DND-41 (cell line): Measurements from ENCODE around the gene CEMIP.

Experiments
- ATAC-seq: fragments of 200-7000 bp; cut with Tn5 transposase; 3 replicates; pipeline ENCODE4 v1.9.1; 2021; ENCODE audit warnings: low read depth; ENCODE audit not compliant: insufficient read depth
- DNase-seq: peaks from one replicate; pipeline ENCODE4 v3.0.0-alpha.2; 2020
- H2AFZ ChIP-seq: 2 replicates; pipeline ENCODE4 v1.6.0; 2012; ENCODE audit warnings: low read depth, low read length
- H3K27ac ChIP-seq: 2 replicates; pipeline ENCODE4 v1.5.1; 2012; ENCODE audit warnings: low read length, inconsistent platforms
- H3K27me3 ChIP-seq: fragments of 200-600 bp; sonication (generic); 2 replicates; pipeline ENCODE4 v1.6.0; 2012; ENCODE audit warnings: low read length, mild to moderate bottlenecking, inconsistent platforms; ENCODE audit not compliant: insufficient read depth, poor library complexity
- H3K36me3 ChIP-seq: 2 replicates; pipeline ENCODE4 v1.5.1; 2012; ENCODE audit warnings: low read length, inconsistent platforms; ENCODE audit not compliant: insufficient read depth
- H3K4me1 ChIP-seq: 2 replicates; pipeline ENCODE4 v1.5.1; 2012; ENCODE audit warnings: mild to moderate bottlenecking, low read length; ENCODE audit not compliant: insufficient read depth
- H3K4me2 ChIP-seq: 2 replicates; pipeline ENCODE4 v1.6.0; 2012; ENCODE audit warnings: mild to moderate bottlenecking, moderate library complexity, low read length, inconsistent platforms; ENCODE audit not compliant: insufficient read depth
- H3K4me3 ChIP-seq, 2 experiments: fragments of 200-600 bp in 1 of 2; shearing (Covaris generic) in 1 of 2; 2 replicates each; pipeline ENCODE4 v1.5.1; 2012 to 2016; ENCODE audit warnings: inconsistent platforms in 2 of 2, low read length in 2 of 2, mild to moderate bottlenecking in 2 of 2, low read depth in 1 of 2, moderate library complexity in 1 of 2
- H3K79me2 ChIP-seq: 2 replicates; pipeline ENCODE4 v1.6.0; 2012; ENCODE audit warnings: low read length, inconsistent platforms; ENCODE audit not compliant: insufficient read depth
- H3K9ac ChIP-seq: 2 replicates; pipeline ENCODE4 v1.6.0; 2012; ENCODE audit warnings: low read depth, mild to moderate bottlenecking, inconsistent platforms, low read length, moderate library complexity
- H3K9me3 ChIP-seq: 2 replicates; pipeline ENCODE4 v1.5.1; 2012; ENCODE audit warnings: low read length, moderate library complexity, mild to moderate bottlenecking, inconsistent platforms; ENCODE audit not compliant: insufficient read depth, severe bottlenecking
- H4K20me1 ChIP-seq: 2 replicates; pipeline ENCODE4 v1.6.0; 2012; ENCODE audit warnings: low read length; ENCODE audit not compliant: insufficient read depth
- CTCF ChIP-seq: IDR thresholded peaks from 2 replicates; pipeline ENCODE4 v1.5.1; 2012; ENCODE audit warnings: borderline replicate concordance, low read length, moderate library complexity, mild to moderate bottlenecking; ENCODE audit not compliant: poor library complexity, severe bottlenecking; ENCODE audit errors: extremely low read depth
- EZH2 ChIP-seq: IDR thresholded peaks from 3 replicates; pipeline ENCODE4 v1.6.1; 2012; ENCODE audit warnings: borderline replicate concordance, low read depth, mild to moderate bottlenecking, moderate library complexity, low read length, inconsistent platforms; ENCODE audit not compliant: severe bottlenecking

The CEMIP gene

DNA sequence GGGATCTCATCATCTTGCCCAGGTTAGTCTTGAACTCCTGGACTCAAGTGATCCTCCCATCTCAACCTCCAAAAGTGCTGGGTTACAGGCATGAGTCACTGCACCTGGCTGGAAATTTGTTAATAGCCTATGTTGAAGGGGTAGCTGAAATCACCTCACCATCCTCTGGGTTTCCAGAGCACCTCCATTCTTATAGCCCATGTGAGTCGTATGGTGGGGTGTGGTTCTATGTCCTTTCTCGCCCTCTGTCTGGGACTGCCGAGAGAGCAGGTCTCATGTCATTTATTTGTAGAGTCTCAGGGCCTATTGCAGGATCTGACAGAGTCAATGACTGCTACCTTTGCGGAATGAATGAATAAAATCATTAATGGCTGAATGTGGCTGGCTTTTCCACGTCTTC lies 20.9 kb downstream of the CEMIP start:
- H3K27ac ChIP-seq = no peak overlapping the region
- TF ChIP-seq CTCF (no peak), EZH2 (no peak)
- H3K79me2 ChIP-seq = no peaks in the 10 kb centered on the region
- ATAC-seq (no peak), DNase-seq (no peak)
- no peaks in the 10 kb centered on the region for H3K9me3 ChIP-seq
- no peak overlapping the region for H3K9ac ChIP-seq
- no peaks in the 10 kb centered on the region for H3K36me3 ChIP-seq
- H4K20me1 ChIP-seq = no peaks in the 10 kb centered on the region; the same call in 1 of the 2 replicates
- no peak overlapping the region for H2AFZ ChIP-seq
- peaks cover 24% of the 10 kb centered on the region for H3K27me3 ChIP-seq
- H3K4me2 ChIP-seq = no peak overlapping the region
- no peak overlapping the region for H3K4me3 ChIP-seq
- H3K4me1 ChIP-seq = peaks cover 7% of the 10 kb centered on the region

GRCh38 chr15:80801891-80802680 lies 22.9 kb downstream of the CEMIP start:
- TF ChIP-seq EZH2 = no peak
- TF ChIP-seq CTCF = no peak
- Histone ChIP-seq H3K79me2 (no peaks in the 10 kb centered on the region), H3K27ac (no peak overlapping the region), H3K27me3 (peaks cover 25% of the 10 kb centered on the region), H3K4me1 (peaks cover 11% of the 10 kb centered on the region), H3K9ac (no peak overlapping the region), H3K36me3 (no peaks in the 10 kb centered on the region), H4K20me1 (no peaks in the 10 kb centered on the region; the same call in 1 of the 2 replicates), H3K9me3 (no peaks in the 10 kb centered on the region), H3K4me2 (no peak overlapping the region), H2AFZ (no peak overlapping the region), H3K4me3 (no peak overlapping the region)
- DNase-seq (no peak), ATAC-seq (no peak)

GRCh38 chr15:80803580-80804525 lies 24.7 kb downstream of the CEMIP start:
- Histone ChIP-seq H3K9ac (no peak overlapping the region), H3K9me3 (no peaks in the 10 kb centered on the region), H2AFZ (no peak overlapping the region), H3K27me3 (peaks cover 17% of the 10 kb centered on the region), H4K20me1 (no peaks in the 10 kb centered on the region; the same call in 1 of the 2 replicates), H3K79me2 (no peaks in the 10 kb centered on the region), H3K4me3 (no peak overlapping the region), H3K36me3 (no peaks in the 10 kb centered on the region), H3K4me1 (peaks cover 11% of the 10 kb centered on the region), H3K27ac (no peak overlapping the region), H3K4me2 (no peak overlapping the region)
- no peak for TF ChIP-seq EZH2
- no peak for DNase-seq
- no peak for ATAC-seq
